ENCODE measurements around the gene LMNTD2.

LMNTD2 gene

DNA sequence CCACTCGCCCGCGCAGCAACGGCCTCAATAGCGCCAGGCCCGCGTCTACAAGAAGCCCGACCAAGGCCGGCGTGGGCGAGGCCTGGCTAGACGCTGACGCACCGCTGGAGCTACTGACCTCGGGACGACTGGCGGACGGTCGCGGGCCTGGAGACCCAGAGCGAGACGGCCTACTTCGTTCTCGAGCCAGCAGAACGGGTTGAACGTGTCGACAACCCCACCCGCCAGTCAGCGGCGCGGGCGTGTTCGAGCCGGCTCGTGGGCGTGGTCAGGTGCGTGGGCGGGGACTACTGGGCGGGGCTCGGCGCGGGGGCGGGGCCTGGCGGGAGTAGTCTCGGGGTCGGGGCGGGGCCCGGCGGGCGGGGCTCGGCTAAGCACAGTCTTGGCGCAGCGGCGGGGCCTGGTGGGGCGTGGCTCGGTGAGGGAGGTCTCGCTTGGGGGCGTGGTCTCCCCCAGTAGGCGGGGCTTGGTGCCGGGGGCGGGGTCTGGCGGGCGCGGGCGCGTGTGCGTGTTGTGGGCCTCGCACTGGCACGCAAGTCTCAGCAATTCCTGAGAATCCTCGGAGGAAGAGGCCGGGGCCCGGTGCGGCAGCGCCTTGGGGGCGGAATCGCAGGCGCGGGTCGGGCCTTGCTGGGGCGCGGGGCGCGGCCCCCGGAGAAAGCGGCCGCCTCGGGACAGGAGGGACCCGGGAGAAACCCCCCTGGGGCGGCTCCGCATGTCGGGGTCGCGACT lies 53.4 kb downstream of the LMNTD2 start, which contains the start of gene RNH1:
Gene RNH1, minus strand, starts transcription at position 248 of the 732 bp plus-strand sequence. CDS start 5,080 bp downstream, outside the sequence.
- DNase-seq = peak; percentile 96

- peak; percentile 97 for DNase-seq
Observed at GRCh38 chr11:506238-506994, 54.1 kb downstream of the LMNTD2 start.

DNA sequence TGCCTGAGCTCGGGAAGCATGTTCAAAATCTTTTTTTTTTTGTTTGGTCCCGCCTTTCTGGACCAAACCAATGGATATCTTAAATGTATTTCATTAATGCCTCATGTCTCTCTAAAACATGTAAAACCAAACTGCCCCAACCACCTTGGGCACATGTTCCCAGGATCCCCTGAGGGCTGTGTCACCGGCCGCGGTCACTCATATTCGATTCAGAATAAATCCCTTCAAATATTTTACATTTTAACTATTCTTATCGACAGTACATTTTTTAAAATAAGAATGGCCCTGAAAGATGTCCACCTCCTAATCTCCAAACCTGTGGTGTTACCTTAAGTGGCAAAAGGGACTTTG lies 55.6 kb downstream of the LMNTD2 start:
- DNase-seq = no peak

Measured in central memory CD4-positive, alpha-beta T cell (primary cell).